Pulmonary artery endothelial cell (primary cell): ENCODE data around the gene FOXN3. TPM values are rescaled to one million over a fixed set of nuclear protein-coding genes. Genes with fewer than 3 reads are reported as not detected.
"Not testable (repeated sequence)": the region's sequence is repeated elsewhere in the genome, so short reads cannot be mapped to it uniquely, and the experiment has no call there.

ENCODE experiments used
- DNase-seq: peaks from one replicate; pipeline ENCODE4 v3.0.0-alpha.2; 2011; ENCODE audit warnings: low read depth, low spot score
- total RNA-seq: library from RNA; depleted of rRNA; stranded (reverse); fragments of >200 nt; gene quantifications from 2 replicates; pipeline ENCODE4 v1.2.3, GENCODE V29; 2014

The FOXN3 gene
- total RNA-seq, 1 donor from 2014 or later = 14.2 TPM

GRCh38 chr14:89307409-89307808 is 109.6 kb downstream of the FOXN3 start:
- DNase-seq = no peak

GRCh38 chr14:89304972-89305703 is 111.9 kb downstream of the FOXN3 start:
- no peak for DNase-seq

GRCh38 chr14:89304561-89304960 is 112.5 kb downstream of the FOXN3 start:
- DNase-seq = no peak

- no peak for DNase-seq
These were observed 113.3 kb downstream of the FOXN3 start for GRCh38 chr14:89303456-89304435.

- DNase-seq = no peak
These were observed 114.6 kb downstream of the FOXN3 start for GRCh38 chr14:89302396-89302950.

GRCh38 chr14:89299587-89299986 is 117.4 kb downstream of the FOXN3 start:
- DNase-seq = no peak

- DNase-seq = no peak
These were observed 118.8 kb downstream of the FOXN3 start for GRCh38 chr14:89298056-89298834.

GRCh38 chr14:89296281-89296745 is 120.7 kb downstream of the FOXN3 start:
- DNase-seq = no peak

- no peak for DNase-seq
These were observed 122.2 kb downstream of the FOXN3 start for GRCh38 chr14:89294872-89295271.

GRCh38 chr14:89294469-89294868 is 122.6 kb downstream of the FOXN3 start:
- DNase-seq = not testable (repeated sequence)

- DNase-seq = no peak
These were observed 123.0 kb downstream of the FOXN3 start for GRCh38 chr14:89294060-89294459.

- no peak for DNase-seq
These were observed 123.6 kb downstream of the FOXN3 start for GRCh38 chr14:89293314-89293916.

- no peak for DNase-seq
These were observed 124.3 kb downstream of the FOXN3 start for GRCh38 chr14:89292579-89293313.

- DNase-seq = no peak
These were observed 125.6 kb downstream of the FOXN3 start for GRCh38 chr14:89291351-89291940.

- no peak for DNase-seq
These were observed 126.2 kb downstream of the FOXN3 start for GRCh38 chr14:89290813-89291212.

- DNase-seq = no peak
These were observed 127.6 kb downstream of the FOXN3 start for GRCh38 chr14:89289477-89289876.

- DNase-seq = no peak
These were observed 128.9 kb downstream of the FOXN3 start for GRCh38 chr14:89288114-89288513.

GRCh38 chr14:89284333-89285058 is 132.5 kb downstream of the FOXN3 start:
- DNase-seq = no peak
